ENCODE measurements around the gene HACL1. TPM values are rescaled to one million over a fixed set of nuclear protein-coding genes. Genes with fewer than 3 reads are reported as not detected.

The HACL1 gene
- total RNA-seq, 1 donor from 2014 or later, result 20.5 TPM

- no peaks in the 10 kb centered on the region for H3K36me3 Mint-ChIP-seq
- no peak overlapping the region for H3K27ac Mint-ChIP-seq
- H3K4me1 Mint-ChIP-seq (ENCODE audit: unreplicated experiment), result peaks cover 31% of the 10 kb centered on the region
- no peak overlapping the region for H3K4me3 Mint-ChIP-seq
- H3K9me3 Mint-ChIP-seq, result no peaks in the 10 kb centered on the region
- TF ChIP-seq CTCF (conservative IDR thresholded peaks at IDR 0.05), result no peak
- no peak for DNase-seq (ENCODE audit: extremely low spot score, unreplicated experiment)
- no peaks in the 10 kb centered on the region for H3K27me3 Mint-ChIP-seq
Measured at GRCh38 chr3:15636028-15636709, 34.8 kb upstream of the HACL1 start.

- Mint-ChIP-seq H3K27ac (no peak overlapping the region), H3K4me3 (no peak overlapping the region), H3K9me3 (no peaks in the 10 kb centered on the region), H3K36me3 (no peaks in the 10 kb centered on the region), H3K4me1 (ENCODE audit: unreplicated experiment) (peaks cover 40% of the 10 kb centered on the region), H3K27me3 (no peaks in the 10 kb centered on the region)
- no peak for DNase-seq (ENCODE audit: extremely low spot score, unreplicated experiment)
- TF ChIP-seq CTCF (conservative IDR thresholded peaks at IDR 0.05), result no peak
Measured at GRCh38 chr3:15635121-15635661, 33.8 kb upstream of the HACL1 start.

- peaks cover 45% of the 10 kb centered on the region for H3K4me1 Mint-ChIP-seq (ENCODE audit: unreplicated experiment)
- no peaks in the 10 kb centered on the region for H3K27me3 Mint-ChIP-seq
- no peaks in the 10 kb centered on the region for H3K36me3 Mint-ChIP-seq
- no peak for DNase-seq (ENCODE audit: extremely low spot score, unreplicated experiment)
- H3K4me3 Mint-ChIP-seq, result no peak overlapping the region
- H3K9me3 Mint-ChIP-seq, result no peaks in the 10 kb centered on the region
- H3K27ac Mint-ChIP-seq, result no peak overlapping the region
- no peak for TF ChIP-seq CTCF (conservative IDR thresholded peaks at IDR 0.05)
Measured at GRCh38 chr3:15634671-15635070, 33.3 kb upstream of the HACL1 start.

GRCh38 chr3:15633766-15634598 is 32.6 kb upstream of the HACL1 start:
- Mint-ChIP-seq H3K27me3 (no peaks in the 10 kb centered on the region), H3K36me3 (no peaks in the 10 kb centered on the region), H3K4me1 (ENCODE audit: unreplicated experiment) (peaks cover 45% of the 10 kb centered on the region), H3K9me3 (no peaks in the 10 kb centered on the region), H3K27ac (peak overlapping the region; percentile 30), H3K4me3 (no peak overlapping the region)
- DNase-seq (ENCODE audit: extremely low spot score, unreplicated experiment), result no peak
- no peak for TF ChIP-seq CTCF (conservative IDR thresholded peaks at IDR 0.05)

GRCh38 chr3:15633159-15633558 is 31.8 kb upstream of the HACL1 start:
- Mint-ChIP-seq H3K36me3 (no peaks in the 10 kb centered on the region), H3K9me3 (no peaks in the 10 kb centered on the region), H3K4me1 (ENCODE audit: unreplicated experiment) (peaks cover 45% of the 10 kb centered on the region), H3K27me3 (no peaks in the 10 kb centered on the region), H3K27ac (no peak overlapping the region), H3K4me3 (no peak overlapping the region)
- no peak for DNase-seq (ENCODE audit: extremely low spot score, unreplicated experiment)
- TF ChIP-seq CTCF (conservative IDR thresholded peaks at IDR 0.05), result no peak
